Esophagus (tissue), 2 donors: ENCODE measurements around the gene HOXD10. TPM values are rescaled to one million over a fixed set of nuclear protein-coding genes. Genes with fewer than 3 reads are reported as not detected.
A peak's percentile ranks its signal among the peaks of the same experiment; 100 is the strongest.

Source experiments
- H3K27ac ChIP-seq, 2 donors: one replicate each; pipeline ENCODE4 v1.5.1; 2013; ENCODE audit warnings: low read depth in 2 of 2, mild to moderate bottlenecking in 2 of 2, inconsistent platforms in 1 of 2, low read length in 1 of 2, moderate library complexity in 1 of 2
- H3K27me3 ChIP-seq, 2 donors: one replicate each; pipeline ENCODE4 v1.6.1; 2013; ENCODE audit warnings: low read length in 2 of 2, control low read depth in 1 of 2, mild to moderate bottlenecking in 1 of 2; ENCODE audit not compliant: insufficient read depth in 2 of 2, control insufficient read depth in 1 of 2
- H3K36me3 ChIP-seq, 2 donors: one replicate each; pipeline ENCODE4 v1.6.1; 2013; ENCODE audit warnings: low read length in 1 of 2; ENCODE audit not compliant: control insufficient read depth in 2 of 2, insufficient read depth in 2 of 2
- H3K4me1 ChIP-seq, 2 donors: one replicate each; pipeline ENCODE4 v1.6.1; 2013; ENCODE audit warnings: low read length in 1 of 2; ENCODE audit not compliant: control insufficient read depth in 2 of 2, insufficient read depth in 2 of 2
- H3K4me3 ChIP-seq, 2 donors: one replicate each; pipeline ENCODE4 v1.5.1; 2013; ENCODE audit warnings: low read length in 2 of 2, mild to moderate bottlenecking in 2 of 2, low read depth in 1 of 2, moderate library complexity in 1 of 2
- H3K9me3 ChIP-seq, 2 donors: one replicate each; pipeline ENCODE4 v1.6.1; 2013; ENCODE audit warnings: mild to moderate bottlenecking in 2 of 2, low read depth in 1 of 2, low read length in 1 of 2, moderate library complexity in 1 of 2; ENCODE audit not compliant: control insufficient read depth in 2 of 2, insufficient read depth in 1 of 2
- WGBS, 2 donors: extraction: QIAGEN DNeasy Blood & Tissue Kit; methylation state at CpG; one replicate each; pipeline ENCODE4 v1.1.7; 2013; 5-methylcytosine and 5-hydroxymethylcytosine counted together
- polyA plus RNA-seq, 2 donors: library from polyadenylated mRNA; stranded (reverse); fragments of 200-250 nt; gene quantifications; one replicate each; pipeline ENCODE4 v1.2.3, GENCODE V29; 2013
- donor health status: healthy with polysubstance abuse.
- donor health status: Bipolar disorder and iron deficiency.

HOXD10 gene
- polyA plus RNA-seq, 2 donors: 0.18 to 0.31 TPM

GRCh38 chr2:176095421-176095820 is 21.2 kb upstream of the HOXD10 start:
- no peak overlapping the region for H3K27ac ChIP-seq
- H3K27me3 ChIP-seq: peaks cover 9 to 62% of the 10 kb centered on the region in 2 donors
- peaks cover 8 to 11% of the 10 kb centered on the region in 2 donors for H3K4me1 ChIP-seq
- H3K4me3 ChIP-seq: no peak overlapping the region
- 16 to 24% methylated on average over 5 of the region's 5 CpGs for WGBS, 2 donors
- no peaks in the 10 kb centered on the region for H3K36me3 ChIP-seq
- H3K9me3 ChIP-seq: peaks cover 0 to 19% of the 10 kb centered on the region in 2 donors

GRCh38 chr2:176096243-176096985 is 20.2 kb upstream of the HOXD10 start:
- Histone ChIP-seq H3K4me3 (peak overlapping the region in 1 of 2 donors; percentile 26), H3K4me1 (peaks cover 8 to 11% of the 10 kb centered on the region in 2 donors)
- 11 to 13% methylated on average over 16 of the region's 16 CpGs for WGBS, 2 donors

GRCh38 chr2:176096986-176097819 is 19.4 kb upstream of the HOXD10 start:
- Histone ChIP-seq H3K36me3 (no peaks in the 10 kb centered on the region), H3K4me1 (peaks cover 6 to 11% of the 10 kb centered on the region in 2 donors), H3K9me3 (peaks cover 0 to 18% of the 10 kb centered on the region in 2 donors), H3K27me3 (peaks cover 20 to 55% of the 10 kb centered on the region in 2 donors), H3K27ac (no peak overlapping the region), H3K4me3 (peak overlapping the region; percentile 16 to 26)
- 3 to 4% methylated on average over 37 to 45 of the region's 45 CpGs for WGBS, 2 donors

More at GRCh38 chr2:176096243-176096985, 20.2 kb upstream of the HOXD10 start:
- Histone ChIP-seq H3K27me3 (peaks cover 15 to 62% of the 10 kb centered on the region in 2 donors), H3K36me3 (no peaks in the 10 kb centered on the region), H3K9me3 (peaks cover 0 to 21% of the 10 kb centered on the region in 2 donors), H3K27ac (no peak overlapping the region)

- H3K4me3 ChIP-seq: peak overlapping the region in 1 of 2 donors; percentile 26
Observed at GRCh38 chr2:176097820-176098365, 18.7 kb upstream of the HOXD10 start.

GRCh38 chr2:176098366-176099158 is 18.0 kb upstream of the HOXD10 start:
- no peak overlapping the region for H3K27ac ChIP-seq
- H3K4me1 ChIP-seq: peaks cover 0 to 5% of the 10 kb centered on the region in 2 donors
- H3K9me3 ChIP-seq: peaks cover 0 to 17% of the 10 kb centered on the region in 2 donors
- H3K4me3 ChIP-seq: no peak overlapping the region
- peaks cover 24 to 53% of the 10 kb centered on the region in 2 donors for H3K27me3 ChIP-seq
- WGBS, 2 donors: 5 to 7% methylated on average over 34 to 35 of the region's 35 CpGs
- no peaks in the 10 kb centered on the region for H3K36me3 ChIP-seq

More at GRCh38 chr2:176097820-176098365, 18.7 kb upstream of the HOXD10 start:
- 4% methylated on average over 18 of the region's 18 CpGs for WGBS, 2 donors
- no peaks in the 10 kb centered on the region for H3K36me3 ChIP-seq
- H3K27ac ChIP-seq: no peak overlapping the region
- H3K4me1 ChIP-seq: peaks cover 6 to 11% of the 10 kb centered on the region in 2 donors
- peaks cover 0 to 18% of the 10 kb centered on the region in 2 donors for H3K9me3 ChIP-seq
- peaks cover 24 to 54% of the 10 kb centered on the region in 2 donors for H3K27me3 ChIP-seq

GRCh38 chr2:176099159-176099727 is 17.3 kb upstream of the HOXD10 start:
- H3K36me3 ChIP-seq: no peaks in the 10 kb centered on the region
- H3K27ac ChIP-seq: no peak overlapping the region
- peaks cover under 1 to 4% of the 10 kb centered on the region in 2 donors for H3K4me1 ChIP-seq
- 12 to 15% methylated on average over 30 of the region's 30 CpGs for WGBS, 2 donors
- H3K4me3 ChIP-seq: no peak overlapping the region
- peaks cover 31 to 53% of the 10 kb centered on the region in 2 donors for H3K27me3 ChIP-seq
- H3K9me3 ChIP-seq: peaks cover 0 to 14% of the 10 kb centered on the region in 2 donors

- Histone ChIP-seq H3K27me3 (peaks cover 31 to 56% of the 10 kb centered on the region in 2 donors), H3K27ac (no peak within 1 kb of the TSS), H3K4me3 (no peak within 1 kb of the TSS), H3K9me3 (peaks cover 0 to 12% of the 10 kb centered on the region in 2 donors), H3K36me3 (no peaks in the 10 kb centered on the region), H3K4me1 (peaks cover 6 to 10% of the 10 kb centered on the region in 2 donors)
- WGBS, 2 donors: 9 to 12% methylated on average over 70 of the region's 70 CpGs
Observed at GRCh38 chr2:176099728-176100546, 16.6 kb upstream of the HOXD10 start, which contains the start of gene HOXD12. HOXD12 (plus strand) TSS chr2:176099795; CDS start chr2:176099802, 7 bp downstream.

GRCh38 chr2:176100547-176101140 is 15.9 kb upstream of the HOXD10 start:
- Histone ChIP-seq H3K4me1 (peaks cover 6 to 10% of the 10 kb centered on the region in 2 donors), H3K27ac (no peak overlapping the region), H3K27me3 (peaks cover 31 to 58% of the 10 kb centered on the region in 2 donors), H3K36me3 (no peaks in the 10 kb centered on the region), H3K4me3 (no peak overlapping the region), H3K9me3 (peaks cover 0 to 12% of the 10 kb centered on the region in 2 donors)
- 13 to 21% methylated on average over 28 of the region's 28 CpGs for WGBS, 2 donors
